Esophagus squamous epithelium (tissue), 5 donors: ENCODE data around the gene VIL1. TPM values are rescaled to one million over a fixed set of nuclear protein-coding genes. Genes with fewer than 3 reads are reported as not detected.

Experiments
- DNase-seq: peaks from one replicate; lab custom pipeline; 2025; lab: John Stamatoyannopoulos, UW
- H3K27ac ChIP-seq, 4 donors: fragments of 200-600 bp; sonication (generic); one replicate each; pipeline ENCODE4 v1.5.1; 2016 to 2019; ENCODE audit warnings: mild to moderate bottlenecking in 1 of 4
- H3K27me3 ChIP-seq, 4 donors: fragments of 200-600 bp; sonication (generic); 1 replicate in 3 of 4; 2 replicates in 1 of 4; pipeline versions ENCODE4 v1.5.1 to v1.6.0; 2017 to 2021; ENCODE audit warnings: antibody characterized with exemption in 1 of 4
- H3K36me3 ChIP-seq, 3 donors: fragments of 200-600 bp; sonication (generic); one replicate each; pipeline ENCODE4 v1.5.1; 2016 to 2019
- H3K4me1 ChIP-seq, 3 donors: fragments of 200-600 bp; sonication (generic); one replicate each; pipeline ENCODE4 v1.5.1; 2017 to 2019
- H3K4me3 ChIP-seq, 4 donors: fragments of 200-600 bp; sonication (generic); 1 replicate in 3 of 4; 2 replicates in 1 of 4; pipeline ENCODE4 v1.5.1; 2016 to 2019; ENCODE audit warnings: mild to moderate bottlenecking in 2 of 4, moderate library complexity in 1 of 4
- H3K9me3 ChIP-seq, 3 donors: fragments of 200-600 bp; sonication (generic); one replicate each; pipeline ENCODE4 v1.5.1; 2016 to 2019
- CTCF ChIP-seq, 6 experiments: fragments of 450-650 bp in 4 of 6; fragments of 200-600 bp in 2 of 6; sonication (generic) in 2 of 6; IDR thresholded peaks; one replicate each; pipeline ENCODE4 v1.5.1; 2016 to 2019; ENCODE audit warnings: antibody characterized with exemption in 6 of 6, mild to moderate bottlenecking in 4 of 6, moderate library complexity in 4 of 6
- POLR2A ChIP-seq, 4 donors: fragments of 450-650 bp; IDR thresholded peaks; one replicate each; pipeline ENCODE4 v1.6.1; 2017; ENCODE audit warnings: antibody characterized with exemption in 4 of 4, mild to moderate bottlenecking in 4 of 4, moderate library complexity in 3 of 4
- WGBS, 2 donors: methylation state at CpG; one replicate each; pipeline ENCODE4 v1.1.5; 2018; 5-methylcytosine and 5-hydroxymethylcytosine counted together
- intact Hi-C: fragments of 100-400 bp; cut with DNase I; formaldehyde crosslinking; loops from one replicate; pipeline ENCODE4 v1.15.0; 2022
- total RNA-seq, 4 donors: library from RNA; depleted of rRNA; stranded (reverse); fragments of >200 nt; gene quantifications; one replicate each; pipeline ENCODE4 v1.1.0, GENCODE V29; 2016
- donor health status: DM: yes; HTN: yes; CAD: no.

Gene VIL1
- total RNA-seq, 4 donors from 2014 or later: not detected

GRCh38 chr2:218402911-218403411, 16.0 kb upstream of the VIL1 start:
- WGBS, 2 donors: 94% methylated on average over 9 of the region's 26 CpGs; no CpG with 5 or more reads in 1 of the 2 donors
- peak overlapping the region in 1 of 4 donors; percentile 96 for H3K4me3 ChIP-seq
- no peaks in the 10 kb centered on the region for H3K27me3 ChIP-seq
- no peak for DNase-seq
- H3K4me1 ChIP-seq: peaks cover 49 to 85% (median 57%) of the 10 kb centered on the region in 3 donors
- H3K9me3 ChIP-seq: no peaks in the 10 kb centered on the region
- H3K27ac ChIP-seq: peak overlapping the region in 3 of 4 donors; percentile 99 to 100 (median 100)
- peaks cover 24 to 43% (median 33%) of the 10 kb centered on the region in 3 donors for H3K36me3 ChIP-seq
- TF ChIP-seq POLR2A (IDR thresholded peaks at IDR 0.05): no peak
- TF ChIP-seq CTCF (IDR thresholded peaks at IDR 0.05): no peak
- intact Hi-C loops: loop anchor here (10.0 kb wide), 1 partner anchor 252 kb away; the partner anchor contains the start of genes BCS1L and ZNF142

- intact Hi-C loops: loop anchor here (10.0 kb wide), 1 partner anchor 251 kb away; the partner anchor contains the start of genes BCS1L and ZNF142
- H3K36me3 ChIP-seq: peaks cover 24 to 43% (median 33%) of the 10 kb centered on the region in 3 donors
- WGBS, 2 donors: 61% methylated on average over 6 to 7 of the region's 7 CpGs
- H3K27ac ChIP-seq: peak overlapping the region; percentile 8 to 95 (median 89)
- no peak overlapping the region for H3K4me3 ChIP-seq
- H3K9me3 ChIP-seq: no peaks in the 10 kb centered on the region
- DNase-seq: no peak
- H3K27me3 ChIP-seq: no peaks in the 10 kb centered on the region
- peaks cover 48 to 78% (median 57%) of the 10 kb centered on the region in 3 donors for H3K4me1 ChIP-seq
- no peak for TF ChIP-seq CTCF (IDR thresholded peaks at IDR 0.05)
- no peak for TF ChIP-seq POLR2A (IDR thresholded peaks at IDR 0.05)
Measured at GRCh38 chr2:218403810-218404209, 15.1 kb upstream of the VIL1 start.

GRCh38 chr2:218404351-218405085, 14.4 kb upstream of the VIL1 start:
- Histone ChIP-seq H3K27ac (peak overlapping the region; percentile 82 to 95 (median 89)), H3K4me3 (no peak overlapping the region), H3K36me3 (peaks cover 24 to 43% (median 33%) of the 10 kb centered on the region in 3 donors), H3K9me3 (no peaks in the 10 kb centered on the region), H3K4me1 (peaks cover 48 to 73% (median 57%) of the 10 kb centered on the region in 3 donors), H3K27me3 (no peaks in the 10 kb centered on the region)
- intact Hi-C loops: loop anchor here (10.0 kb wide), 1 partner anchor 250 kb away; the partner anchor contains the start of genes BCS1L and ZNF142
- 50 to 61% methylated on average over 2 to 4 of the region's 16 CpGs for WGBS, 2 donors
- no peak for DNase-seq
- TF ChIP-seq POLR2A (IDR thresholded peaks at IDR 0.05) (no peak), CTCF (IDR thresholded peaks at IDR 0.05) (no peak)

GRCh38 chr2:218405086-218405745, 13.7 kb upstream of the VIL1 start:
- DNase-seq: no peak
- intact Hi-C loops: loop anchor here (10.0 kb wide), 1 partner anchor 250 kb away; the partner anchor contains the start of genes BCS1L and ZNF142
- peaks cover 48 to 73% (median 57%) of the 10 kb centered on the region in 3 donors for H3K4me1 ChIP-seq
- peak overlapping the region in 3 of 4 donors; percentile 44 to 68 (median 47) for H3K4me3 ChIP-seq
- H3K9me3 ChIP-seq: no peaks in the 10 kb centered on the region
- 47 to 55% methylated on average over 5 to 8 of the region's 8 CpGs for WGBS, 2 donors
- H3K27ac ChIP-seq: peak overlapping the region; percentile 82 to 95 (median 89)
- TF ChIP-seq POLR2A (IDR thresholded peaks at IDR 0.05) (no peak), CTCF (IDR thresholded peaks at IDR 0.05) (no peak)
- H3K36me3 ChIP-seq: peaks cover 24 to 43% (median 33%) of the 10 kb centered on the region in 3 donors
- H3K27me3 ChIP-seq: no peaks in the 10 kb centered on the region
